ENCODE measurements around the gene ZNF652. TPM values are rescaled to one million over a fixed set of nuclear protein-coding genes. Genes with fewer than 3 reads are reported as not detected.

ZNF652 gene
- total and polyA plus RNA-seq, 2 experiments from 2014 or later: 36.2 to 54.5 TPM

- DNase-seq (ENCODE audit: low spot score): no peak
- H3K79me2 ChIP-seq (replicated peaks; ENCODE audit: insufficient read depth): no peaks in the 10 kb centered on the region
- peaks cover 33% of the 10 kb centered on the region for H3K36me3 ChIP-seq (ENCODE audit: insufficient read depth)
- peaks cover 8% of the 10 kb centered on the region; the same call in 2 of the 3 replicates for H3K4me1 Mint-ChIP-seq
- H3K27me3 ChIP-seq (ENCODE audit: insufficient read depth): no peaks in the 10 kb centered on the region
- H2AFZ ChIP-seq: no peak overlapping the region
- H3K9me2 ChIP-seq (ENCODE audit: insufficient read depth): no peaks in the 10 kb centered on the region
- no peak overlapping the region for H3K4me3 Mint-ChIP-seq
- H3K4me3 ChIP-seq: no peak overlapping the region
- peaks cover 11% of the 10 kb centered on the region for H3K27me3 Mint-ChIP-seq (ENCODE audit: insufficient read depth, low read depth, poor library complexity)
- H3K36me3 Mint-ChIP-seq (ENCODE audit: low read depth): peaks cover 44% of the 10 kb centered on the region
- TF ChIP-seq CTCF (conservative IDR thresholded peaks at IDR 0.05; ENCODE audit: low read depth in 2 of 2) (no peak), CREB1 (CRISPR knock-in tag; IDR thresholded peaks at IDR 0.05; ENCODE audit: low read depth) (no peak), STAT1 (IDR thresholded peaks at IDR 0.05; ENCODE audit: unreplicated experiment) (no peak), JUNB (IDR thresholded peaks at IDR 0.05; ENCODE audit: unreplicated experiment) (no peak), POLR2AphosphoS5 (IDR thresholded peaks at IDR 0.05; ENCODE audit: low read depth) (no peak), ZNF114 (CRISPR knock-in tag; IDR thresholded peaks at IDR 0.05) (no peak), REST (IDR thresholded peaks at IDR 0.05; ENCODE audit: unreplicated experiment) (no peak), ZNF331 (CRISPR knock-in tag; IDR thresholded peaks at IDR 0.05; ENCODE audit: low read depth) (no peak), NANOG (IDR thresholded peaks at IDR 0.05; ENCODE audit: borderline replicate concordance) (no peak), EZH2 (IDR thresholded peaks at IDR 0.05; ENCODE audit: low read depth, unreplicated experiment) (no peak), EZH2phosphoT487 (IDR thresholded peaks at IDR 0.05; ENCODE audit: unreplicated experiment) (no peak)
- TF ChIP-seq, protein P1, sequence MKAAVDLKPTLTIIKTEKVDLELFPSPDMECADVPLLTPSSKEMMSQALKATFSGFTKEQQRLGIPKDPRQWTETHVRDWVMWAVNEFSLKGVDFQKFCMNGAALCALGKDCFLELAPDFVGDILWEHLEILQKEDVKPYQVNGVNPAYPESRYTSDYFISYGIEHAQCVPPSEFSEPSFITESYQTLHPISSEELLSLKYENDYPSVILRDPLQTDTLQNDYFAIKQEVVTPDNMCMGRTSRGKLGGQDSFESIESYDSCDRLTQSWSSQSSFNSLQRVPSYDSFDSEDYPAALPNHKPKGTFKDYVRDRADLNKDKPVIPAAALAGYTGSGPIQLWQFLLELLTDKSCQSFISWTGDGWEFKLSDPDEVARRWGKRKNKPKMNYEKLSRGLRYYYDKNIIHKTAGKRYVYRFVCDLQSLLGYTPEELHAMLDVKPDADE (IDR thresholded peaks at IDR 0.05): no peak
- TF ChIP-seq, protein P2, sequence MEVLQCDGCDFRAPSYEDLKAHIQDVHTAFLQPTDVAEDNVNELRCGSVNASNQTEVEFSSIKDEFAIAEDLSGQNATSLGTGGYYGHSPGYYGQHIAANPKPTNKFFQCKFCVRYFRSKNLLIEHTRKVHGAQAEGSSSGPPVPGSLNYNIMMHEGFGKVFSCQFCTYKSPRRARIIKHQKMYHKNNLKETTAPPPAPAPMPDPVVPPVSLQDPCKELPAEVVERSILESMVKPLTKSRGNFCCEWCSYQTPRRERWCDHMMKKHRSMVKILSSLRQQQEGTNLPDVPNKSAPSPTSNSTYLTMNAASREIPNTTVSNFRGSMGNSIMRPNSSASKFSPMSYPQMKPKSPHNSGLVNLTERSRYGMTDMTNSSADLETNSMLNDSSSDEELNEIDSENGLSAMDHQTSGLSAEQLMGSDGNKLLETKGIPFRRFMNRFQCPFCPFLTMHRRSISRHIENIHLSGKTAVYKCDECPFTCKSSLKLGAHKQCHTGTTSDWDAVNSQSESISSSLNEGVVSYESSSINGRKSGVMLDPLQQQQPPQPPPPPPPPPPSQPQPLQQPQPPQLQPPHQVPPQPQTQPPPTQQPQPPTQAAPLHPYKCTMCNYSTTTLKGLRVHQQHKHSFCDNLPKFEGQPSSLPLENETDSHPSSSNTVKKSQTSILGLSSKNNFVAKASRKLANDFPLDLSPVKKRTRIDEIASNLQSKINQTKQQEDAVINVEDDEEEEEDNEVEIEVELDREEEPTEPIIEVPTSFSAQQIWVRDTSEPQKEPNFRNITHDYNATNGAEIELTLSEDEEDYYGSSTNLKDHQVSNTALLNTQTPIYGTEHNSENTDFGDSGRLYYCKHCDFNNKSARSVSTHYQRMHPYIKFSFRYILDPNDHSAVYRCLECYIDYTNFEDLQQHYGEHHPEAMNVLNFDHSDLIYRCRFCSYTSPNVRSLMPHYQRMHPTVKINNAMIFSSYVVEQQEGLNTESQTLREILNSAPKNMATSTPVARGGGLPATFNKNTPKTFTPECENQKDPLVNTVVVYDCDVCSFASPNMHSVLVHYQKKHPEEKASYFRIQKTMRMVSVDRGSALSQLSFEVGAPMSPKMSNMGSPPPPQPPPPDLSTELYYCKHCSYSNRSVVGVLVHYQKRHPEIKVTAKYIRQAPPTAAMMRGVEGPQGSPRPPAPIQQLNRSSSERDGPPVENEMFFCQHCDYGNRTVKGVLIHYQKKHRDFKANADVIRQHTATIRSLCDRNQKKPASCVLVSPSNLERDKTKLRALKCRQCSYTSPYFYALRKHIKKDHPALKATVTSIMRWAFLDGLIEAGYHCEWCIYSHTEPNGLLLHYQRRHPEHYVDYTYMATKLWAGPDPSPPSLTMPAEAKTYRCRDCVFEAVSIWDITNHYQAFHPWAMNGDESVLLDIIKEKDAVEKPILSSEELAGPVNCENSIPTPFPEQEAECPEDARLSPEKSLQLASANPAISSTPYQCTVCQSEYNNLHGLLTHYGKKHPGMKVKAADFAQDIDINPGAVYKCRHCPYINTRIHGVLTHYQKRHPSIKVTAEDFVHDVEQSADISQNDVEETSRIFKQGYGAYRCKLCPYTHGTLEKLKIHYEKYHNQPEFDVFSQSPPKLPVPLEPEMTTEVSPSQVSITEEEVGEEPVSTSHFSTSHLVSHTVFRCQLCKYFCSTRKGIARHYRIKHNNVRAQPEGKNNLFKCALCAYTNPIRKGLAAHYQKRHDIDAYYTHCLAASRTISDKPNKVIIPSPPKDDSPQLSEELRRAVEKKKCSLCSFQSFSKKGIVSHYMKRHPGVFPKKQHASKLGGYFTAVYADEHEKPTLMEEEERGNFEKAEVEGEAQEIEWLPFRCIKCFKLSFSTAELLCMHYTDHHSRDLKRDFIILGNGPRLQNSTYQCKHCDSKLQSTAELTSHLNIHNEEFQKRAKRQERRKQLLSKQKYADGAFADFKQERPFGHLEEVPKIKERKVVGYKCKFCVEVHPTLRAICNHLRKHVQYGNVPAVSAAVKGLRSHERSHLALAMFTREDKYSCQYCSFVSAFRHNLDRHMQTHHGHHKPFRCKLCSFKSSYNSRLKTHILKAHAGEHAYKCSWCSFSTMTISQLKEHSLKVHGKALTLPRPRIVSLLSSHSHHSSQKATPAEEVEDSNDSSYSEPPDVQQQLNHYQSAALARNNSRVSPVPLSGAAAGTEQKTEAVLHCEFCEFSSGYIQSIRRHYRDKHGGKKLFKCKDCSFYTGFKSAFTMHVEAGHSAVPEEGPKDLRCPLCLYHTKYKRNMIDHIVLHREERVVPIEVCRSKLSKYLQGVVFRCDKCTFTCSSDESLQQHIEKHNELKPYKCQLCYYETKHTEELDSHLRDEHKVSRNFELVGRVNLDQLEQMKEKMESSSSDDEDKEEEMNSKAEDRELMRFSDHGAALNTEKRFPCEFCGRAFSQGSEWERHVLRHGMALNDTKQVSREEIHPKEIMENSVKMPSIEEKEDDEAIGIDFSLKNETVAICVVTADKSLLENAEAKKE (CRISPR knock-in tag; IDR thresholded peaks at IDR 0.05): no peak
- no peaks in the 10 kb centered on the region for H3K9me3 Mint-ChIP-seq
- peaks cover 11% of the 10 kb centered on the region for H4K20me1 ChIP-seq (replicated peaks; ENCODE audit: insufficient read depth)
- 0 out of 2 replicates have a peak overlapping the region, but pooled peaks have one; percentile 21 for H3K27ac Mint-ChIP-seq
- ATAC-seq: peak; percentile 60
- no peaks in the 10 kb centered on the region for H3K4me1 ChIP-seq (ENCODE audit: insufficient read depth)
- peaks cover 5% of the 10 kb centered on the region; the same call in 1 of the 2 replicates for H3F3A ChIP-seq (replicated peaks; ENCODE audit: low read depth)
- H3K27ac ChIP-seq (ENCODE audit: low read depth): peak overlapping the region; percentile 45; the same call in 1 of the 2 replicates
- H3K4me2 ChIP-seq: no peak overlapping the region
Measured at GRCh38 chr17:49401971-49402611, 40.0 kb upstream of the ZNF652 start.

Data from GM23338 (cell line).